ENCODE results near the gene SMIM29.
A peak's percentile ranks its signal among the peaks of the same experiment; 100 is the strongest.

Gene SMIM29

GRCh38 chr6:34241351-34242215 lies 7.2 kb downstream of the SMIM29 start:
- no peak for DNase-seq (ENCODE audit: extremely low read depth in 1 of 2, low read depth in 1 of 2)

GRCh38 chr6:34240329-34241248 lies 8.2 kb downstream of the SMIM29 start:
- no peak for DNase-seq (ENCODE audit: extremely low read depth in 1 of 2, low read depth in 1 of 2)

GRCh38 chr6:34239893-34240292 lies 8.9 kb downstream of the SMIM29 start:
- no peak for DNase-seq (ENCODE audit: extremely low read depth in 1 of 2, low read depth in 1 of 2)

- DNase-seq (ENCODE audit: extremely low read depth in 1 of 2, low read depth in 1 of 2): no peak
Observed at GRCh38 chr6:34239500-34239825, 9.3 kb downstream of the SMIM29 start.

- no peak for DNase-seq (ENCODE audit: extremely low read depth in 1 of 2, low read depth in 1 of 2)
Observed at GRCh38 chr6:34238585-34239499, 10.0 kb downstream of the SMIM29 start.

- peak in 1 of 2 donors; percentile 56 for DNase-seq (ENCODE audit: extremely low read depth in 1 of 2, low read depth in 1 of 2)
Observed at GRCh38 chr6:34237722-34238584, 10.9 kb downstream of the SMIM29 start.

- no peak for DNase-seq (ENCODE audit: extremely low read depth in 1 of 2, low read depth in 1 of 2)
Observed at GRCh38 chr6:34237316-34237721, 11.5 kb downstream of the SMIM29 start.

GRCh38 chr6:34236443-34237315 lies 12.1 kb downstream of the SMIM29 start, which contains the start of gene HMGA1:
Gene HMGA1 (plus strand): TSS chr6:34236873. CDS start chr6:34240781, 3,908 bp downstream.
- DNase-seq (ENCODE audit: extremely low read depth in 1 of 2, low read depth in 1 of 2): peak; percentile 74 to 86

- DNase-seq (ENCODE audit: extremely low read depth in 1 of 2, low read depth in 1 of 2): no peak
Observed at GRCh38 chr6:34236131-34236442, 12.7 kb downstream of the SMIM29 start.

- DNase-seq (ENCODE audit: extremely low read depth in 1 of 2, low read depth in 1 of 2): peak; percentile 42 to 48
Observed at GRCh38 chr6:34235307-34236130, 13.3 kb downstream of the SMIM29 start.

- DNase-seq (ENCODE audit: extremely low read depth in 1 of 2, low read depth in 1 of 2): no peak
Observed at GRCh38 chr6:34234667-34235306, 14.0 kb downstream of the SMIM29 start.

GRCh38 chr6:34233867-34234266 lies 14.9 kb downstream of the SMIM29 start:
- no peak for DNase-seq (ENCODE audit: extremely low read depth in 1 of 2, low read depth in 1 of 2)

- no peak for DNase-seq (ENCODE audit: extremely low read depth in 1 of 2, low read depth in 1 of 2)
Observed at GRCh38 chr6:34232901-34233300, 15.9 kb downstream of the SMIM29 start.

GRCh38 chr6:34231566-34232336 lies 17.1 kb downstream of the SMIM29 start:
- DNase-seq (ENCODE audit: extremely low read depth in 1 of 2, low read depth in 1 of 2): no peak

- DNase-seq (ENCODE audit: extremely low read depth in 1 of 2, low read depth in 1 of 2): no peak
Observed at GRCh38 chr6:34230653-34231371, 18.0 kb downstream of the SMIM29 start.

- DNase-seq (ENCODE audit: extremely low read depth in 1 of 2, low read depth in 1 of 2): no peak
Observed at GRCh38 chr6:34229877-34230276, 18.9 kb downstream of the SMIM29 start.

Measured in activated CD8-positive, alpha-beta memory T cell treated with anti-CD3 and anti-CD28 coated beads for 1 hour (primary cell).